GM10847 (cell line): ENCODE results near the gene TRNP1.

ENCODE experiments used
- POLR2A ChIP-seq: IDR thresholded peaks from 2 replicates; pipeline ENCODE4 v1.6.1; 2011; ENCODE audit not compliant: insufficient read length; ENCODE audit errors: extremely low read depth

Gene TRNP1

DNA sequence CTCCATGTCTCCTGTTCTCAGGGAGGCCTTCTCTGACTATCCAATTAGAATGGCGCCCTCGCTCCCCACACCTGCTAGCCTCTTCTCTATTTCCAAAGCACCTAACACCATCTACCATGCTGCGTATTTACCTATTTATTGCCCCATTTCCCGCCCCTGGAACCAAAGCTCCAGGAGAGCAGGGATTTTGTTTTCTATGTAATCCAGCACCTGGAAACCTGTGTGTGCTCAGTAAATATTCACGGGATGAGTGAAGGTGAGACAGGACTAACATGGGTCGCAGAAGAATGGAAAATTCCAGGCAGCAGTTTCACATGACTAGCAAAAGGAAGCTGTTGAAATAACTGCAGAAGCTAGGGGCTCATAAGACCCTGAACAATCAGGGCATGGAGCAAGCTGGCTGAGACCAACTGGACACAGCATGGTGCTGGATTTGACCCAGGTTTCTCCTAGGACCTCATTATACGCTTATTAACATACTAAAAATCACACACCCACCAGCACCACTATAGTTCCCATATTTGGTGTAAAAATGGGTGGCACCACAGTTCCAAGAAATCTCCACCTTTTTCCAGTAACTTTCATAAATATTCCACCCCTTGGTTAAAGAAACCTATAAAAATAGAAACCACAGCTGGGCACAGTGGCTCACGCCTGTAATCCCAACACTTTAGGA lies 34.2 kb downstream of the TRNP1 start:
- TF ChIP-seq POLR2A = no peak

DNA sequence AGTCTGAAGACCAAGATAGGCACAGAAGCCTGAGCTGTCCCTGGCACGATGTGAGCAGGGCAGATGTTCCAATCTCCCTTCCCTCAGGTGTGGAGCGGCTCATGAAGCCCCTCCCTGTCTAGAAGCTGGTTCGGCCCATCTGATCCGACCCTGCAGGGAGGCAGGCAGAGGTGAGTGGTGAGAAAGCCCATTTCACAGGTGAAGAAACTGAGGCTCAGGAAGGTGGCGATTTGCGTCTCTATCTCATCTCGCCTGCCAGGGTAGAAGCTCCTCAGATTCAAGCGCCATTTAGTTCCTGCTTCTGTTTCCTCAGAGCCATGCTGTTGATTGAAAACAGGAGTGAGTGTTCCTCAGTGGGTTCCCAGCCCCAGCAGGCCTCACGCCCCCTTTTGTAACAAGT lies 36.0 kb downstream of the TRNP1 start:
- TF ChIP-seq POLR2A = no peak

DNA sequence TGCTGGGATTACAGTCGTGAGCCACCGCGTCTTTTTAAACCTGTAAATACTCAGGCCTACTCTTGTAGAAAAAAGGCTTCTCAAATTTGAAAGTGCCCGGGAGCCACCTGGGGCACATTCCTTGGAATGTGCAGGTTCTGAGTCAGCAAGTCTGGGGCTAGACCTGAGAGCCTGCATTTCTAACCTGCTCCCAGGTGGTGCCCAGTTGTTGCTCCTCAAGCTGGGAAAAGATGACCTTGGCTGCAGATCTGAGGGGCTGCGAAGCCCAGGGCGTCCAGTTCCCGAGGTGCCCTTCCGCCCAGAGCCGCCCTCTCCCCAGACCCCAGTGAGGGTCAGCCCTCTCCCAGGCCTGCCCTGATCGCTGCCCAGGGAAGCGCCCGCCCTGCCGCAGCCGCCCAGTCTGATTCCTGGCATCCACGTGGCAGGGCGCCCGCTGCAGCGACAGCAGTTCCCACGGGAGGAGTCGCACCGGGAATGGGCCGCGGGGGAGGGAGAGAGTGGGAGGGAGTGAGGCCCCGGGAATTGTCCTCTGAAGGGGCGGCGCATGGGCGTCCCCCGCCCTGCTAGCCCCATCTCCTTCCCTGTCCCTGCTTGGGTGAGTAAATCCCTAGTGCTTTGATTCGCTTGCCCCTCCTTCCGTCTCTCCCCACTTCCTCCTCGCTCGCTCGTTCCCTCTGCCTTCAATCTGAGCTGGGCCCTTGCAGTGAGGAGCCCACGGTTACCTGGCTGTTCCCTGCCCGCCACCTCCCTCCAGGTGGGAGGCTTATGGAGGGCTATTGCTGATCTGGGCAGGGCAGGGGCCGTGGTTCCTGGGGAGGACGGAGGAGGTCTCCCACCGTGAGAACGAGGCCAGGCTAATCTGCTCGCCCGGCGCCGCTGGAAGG lies 38.0 kb downstream of the TRNP1 start:
- no peak for TF ChIP-seq POLR2A

DNA sequence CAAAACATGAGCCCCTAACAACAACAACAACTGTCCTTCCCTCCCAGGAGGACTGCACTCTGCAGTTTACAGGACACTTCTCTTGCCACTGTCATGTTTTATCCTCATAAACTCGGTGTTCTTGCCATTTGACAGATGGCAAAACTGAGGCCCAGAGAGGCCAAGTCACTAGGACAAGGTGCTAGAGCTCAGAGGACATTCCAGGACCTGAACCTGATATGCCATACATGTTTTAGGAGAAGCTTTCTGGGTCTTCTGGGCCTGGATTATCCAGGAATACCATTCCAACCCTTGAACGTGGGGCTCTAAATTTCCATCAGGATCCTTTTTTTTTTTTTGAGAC lies 38.6 kb downstream of the TRNP1 start:
- no peak for TF ChIP-seq POLR2A

DNA sequence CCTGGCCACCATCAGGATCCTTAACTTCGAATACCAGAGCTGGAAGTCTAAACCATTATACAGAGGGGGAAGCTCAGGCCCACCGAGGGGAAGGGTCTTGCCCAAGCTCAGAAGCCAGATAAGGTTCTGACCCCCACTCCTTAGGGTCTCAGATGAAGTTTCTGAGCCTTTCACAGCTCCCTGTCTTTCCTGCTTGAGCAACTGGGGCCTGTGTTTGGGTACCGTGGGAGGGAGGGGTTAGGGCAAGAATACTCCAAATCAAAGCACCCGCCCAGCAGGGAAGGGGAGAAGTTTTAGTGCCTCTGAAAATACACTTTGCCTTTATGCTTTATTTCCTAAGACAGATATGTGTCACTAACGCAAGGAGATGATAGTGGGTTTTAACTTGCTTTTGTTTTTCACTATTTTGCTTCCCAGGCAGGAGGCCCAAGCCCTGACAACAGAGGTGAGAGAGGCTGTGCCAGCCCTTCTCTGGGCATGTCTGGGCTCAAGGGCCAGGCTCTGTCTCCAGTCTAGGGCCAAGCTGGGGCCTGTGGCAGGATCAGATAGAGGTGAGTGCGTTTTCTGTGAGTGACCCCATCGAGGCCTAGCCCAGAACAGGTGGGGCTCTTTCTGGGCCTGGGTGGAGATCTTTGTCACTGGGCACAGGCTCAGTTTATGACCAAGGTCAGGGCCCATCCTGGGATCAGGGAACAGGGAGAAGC lies 39.7 kb downstream of the TRNP1 start:
- no peak for TF ChIP-seq POLR2A

DNA sequence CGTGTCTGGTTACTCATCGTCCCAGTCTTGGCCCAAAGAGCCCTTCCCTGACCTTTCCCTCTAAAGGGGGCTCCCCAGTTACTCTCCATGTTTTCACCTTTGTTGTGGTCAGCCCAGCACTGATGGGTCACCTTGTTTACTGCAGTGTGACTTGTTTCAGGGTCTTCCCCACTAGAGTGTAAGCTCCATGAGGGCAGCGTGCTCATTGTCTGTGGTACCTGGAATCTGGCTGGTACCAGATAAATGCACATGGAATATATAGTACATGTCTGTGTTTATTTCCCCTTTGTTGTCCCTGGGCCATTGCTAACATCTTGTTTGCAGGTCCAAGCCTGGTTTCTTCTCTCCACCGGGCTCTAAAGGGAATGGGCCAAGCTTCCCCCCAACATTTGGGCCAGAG lies 41.9 kb downstream of the TRNP1 start:
- TF ChIP-seq POLR2A = no peak

DNA sequence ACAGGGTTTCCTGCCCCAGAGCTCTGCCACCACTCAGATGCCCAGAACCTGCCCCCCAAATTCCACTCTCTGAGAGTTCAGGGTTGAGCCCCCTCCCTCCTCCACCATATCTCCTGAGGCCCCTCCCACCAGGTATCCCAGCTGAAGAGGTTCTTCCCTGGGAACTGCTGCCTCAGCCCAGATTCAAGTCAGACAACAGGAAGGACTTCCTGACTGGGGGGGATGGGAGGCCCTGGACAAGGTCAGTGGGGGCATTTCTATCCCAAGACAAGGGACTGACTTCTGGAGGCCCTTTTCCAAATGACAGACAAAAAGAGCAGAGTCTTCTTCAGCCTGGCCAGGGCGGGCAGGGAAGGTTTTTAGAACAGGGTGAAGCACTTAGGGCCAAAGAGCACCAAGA lies 43.2 kb downstream of the TRNP1 start:
- no peak for TF ChIP-seq POLR2A

DNA sequence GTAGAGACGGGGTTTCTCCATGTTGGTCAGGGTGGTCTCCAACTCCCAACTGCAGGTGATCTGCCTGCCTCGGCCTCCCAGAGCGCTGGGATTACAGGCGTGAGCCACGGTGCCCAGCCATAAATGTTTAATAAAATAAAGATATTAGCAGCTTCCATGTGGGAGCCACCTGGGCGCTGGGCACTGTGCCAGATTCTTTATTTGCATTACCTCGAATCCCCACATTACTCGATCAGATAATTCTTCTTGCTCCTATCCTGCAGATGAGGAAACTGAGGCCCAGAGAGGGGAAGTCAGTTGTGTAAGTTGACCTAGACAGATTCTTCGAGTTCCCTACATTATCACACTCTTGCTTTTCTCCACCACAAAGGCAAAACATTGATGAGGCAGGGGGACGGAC lies 44.0 kb downstream of the TRNP1 start:
- no peak for TF ChIP-seq POLR2A

DNA sequence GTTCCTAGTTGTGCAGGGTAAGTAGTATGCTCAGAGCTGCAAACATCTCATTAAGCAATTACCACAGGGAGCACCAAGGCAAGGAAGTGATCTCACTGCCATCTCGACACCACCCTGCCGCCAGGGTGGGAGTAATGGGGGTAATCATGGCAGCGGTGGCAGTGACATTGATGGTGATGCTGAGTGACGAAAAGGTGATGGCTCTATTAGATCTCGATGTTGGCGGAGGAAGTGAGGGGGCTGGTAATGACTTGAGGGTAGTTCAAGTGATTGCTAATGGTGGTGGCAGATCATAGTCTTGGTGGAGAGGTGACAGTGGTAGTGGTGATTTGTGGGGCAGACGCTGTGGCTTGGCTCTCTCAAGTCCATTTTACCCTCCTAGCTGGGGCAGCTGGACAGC lies 44.5 kb downstream of the TRNP1 start:
- no peak for TF ChIP-seq POLR2A

DNA sequence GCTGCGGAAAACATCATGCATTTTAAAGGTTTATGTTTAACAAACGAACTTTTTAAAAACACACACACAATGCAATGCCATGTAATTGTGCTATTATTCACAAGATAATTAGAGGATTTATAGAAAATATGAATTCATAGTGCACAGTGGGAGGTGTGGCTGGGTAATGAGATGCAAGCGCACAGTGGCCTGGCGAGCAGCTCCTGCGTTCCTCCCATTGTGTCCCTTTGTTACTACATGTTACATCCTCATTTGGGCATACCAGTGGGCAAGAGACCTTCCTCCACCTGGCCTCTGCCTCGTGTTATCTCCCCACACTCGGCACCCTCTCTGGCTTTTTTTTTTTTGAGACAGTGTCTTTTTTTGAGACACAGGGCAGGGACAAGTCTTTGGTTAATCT lies 49.2 kb downstream of the TRNP1 start:
- no peak for TF ChIP-seq POLR2A

DNA sequence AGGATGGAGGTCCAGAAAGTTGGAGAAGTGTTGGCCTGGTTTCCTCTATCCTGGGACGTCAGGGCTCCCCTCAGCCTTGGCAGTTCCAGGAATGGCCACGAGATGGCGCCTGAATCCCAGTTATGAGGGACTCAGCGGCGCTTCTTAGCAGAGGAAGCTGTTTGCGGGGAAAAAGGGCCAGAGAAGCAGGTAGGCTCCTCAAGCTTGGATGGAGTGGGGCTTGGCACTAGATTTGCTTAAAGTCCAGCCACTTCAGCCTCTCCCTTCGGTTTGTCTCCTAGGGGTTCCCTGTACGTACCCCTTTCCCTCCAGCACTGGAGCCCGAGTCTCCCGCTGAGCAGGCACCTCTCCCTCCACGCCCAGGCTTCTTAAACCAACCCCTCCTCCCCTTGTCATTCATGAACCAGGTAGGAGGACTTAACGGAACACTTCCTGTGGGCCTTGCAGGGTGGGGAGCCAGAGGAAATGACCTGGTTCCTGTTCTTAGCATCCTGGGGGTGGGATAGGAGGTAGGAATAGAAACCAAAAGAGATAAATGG lies 51.2 kb downstream of the TRNP1 start:
- no peak for TF ChIP-seq POLR2A

DNA sequence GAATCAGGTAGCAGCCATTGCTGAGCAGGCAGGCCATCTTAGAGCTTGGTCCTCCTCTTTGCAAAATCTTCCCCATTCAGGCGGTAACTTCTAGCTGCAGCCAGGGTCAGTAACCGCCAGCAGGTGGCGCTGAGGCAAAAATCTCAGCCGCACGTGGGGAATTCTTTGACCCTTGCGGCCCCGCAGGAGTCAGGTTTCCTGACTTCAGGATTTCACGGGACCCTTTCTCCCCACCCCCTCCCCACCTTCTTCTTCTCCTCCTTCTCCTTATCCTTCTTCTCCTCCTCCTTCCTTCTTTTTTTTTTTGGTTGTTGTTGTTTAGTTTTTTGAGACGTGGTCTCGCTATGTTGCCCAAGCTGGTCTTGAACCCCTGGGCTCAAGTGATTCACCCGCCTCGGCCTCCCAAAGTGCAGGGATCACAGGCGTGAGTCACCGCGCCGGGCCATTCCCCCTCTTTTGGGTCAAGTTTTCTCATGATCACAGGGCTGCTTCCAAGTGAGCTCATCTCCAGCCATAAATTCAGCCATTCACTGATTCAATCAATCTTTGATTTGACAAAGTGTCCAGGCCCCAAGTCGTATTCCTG lies 52.6 kb downstream of the TRNP1 start:
- TF ChIP-seq POLR2A = no peak

DNA sequence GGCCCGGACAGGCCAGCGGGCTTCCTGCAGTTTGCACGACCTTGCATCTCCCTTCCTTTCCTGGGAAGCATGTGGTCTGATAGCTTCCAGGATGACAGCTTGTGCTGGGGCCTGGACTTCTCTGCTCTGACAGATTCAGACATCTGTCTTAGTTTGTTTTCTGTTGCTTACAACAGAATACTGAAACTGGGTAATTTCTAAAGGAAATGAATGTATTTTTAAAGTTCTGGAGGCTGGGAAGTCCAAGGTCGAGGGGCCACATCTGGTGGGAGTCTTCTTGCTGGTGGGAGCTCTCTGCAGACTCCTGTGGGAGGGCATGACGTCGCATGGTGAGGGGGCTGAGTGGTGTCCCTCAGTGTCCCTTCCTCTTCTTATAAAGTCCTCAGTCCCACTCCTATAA lies 54.4 kb downstream of the TRNP1 start:
- TF ChIP-seq POLR2A = no peak

DNA sequence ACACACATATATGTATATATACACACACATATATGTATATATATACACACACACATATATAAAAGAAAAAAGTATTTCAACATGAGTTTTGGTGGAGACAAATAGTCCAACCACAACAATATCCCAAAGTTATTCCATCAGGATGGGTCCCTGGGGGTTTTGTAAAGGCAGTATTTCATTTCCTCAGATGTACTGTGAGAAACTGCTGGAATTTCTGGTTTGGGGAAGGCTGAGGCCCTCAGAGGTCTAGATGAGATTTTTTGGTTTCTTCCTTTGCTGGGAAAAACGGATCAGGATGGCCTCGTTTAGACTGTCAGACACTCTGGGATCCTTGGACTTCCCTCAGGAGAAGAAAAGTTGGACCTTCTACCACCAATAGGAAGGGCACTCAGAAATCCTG lies 55.6 kb downstream of the TRNP1 start:
- no peak for TF ChIP-seq POLR2A

DNA sequence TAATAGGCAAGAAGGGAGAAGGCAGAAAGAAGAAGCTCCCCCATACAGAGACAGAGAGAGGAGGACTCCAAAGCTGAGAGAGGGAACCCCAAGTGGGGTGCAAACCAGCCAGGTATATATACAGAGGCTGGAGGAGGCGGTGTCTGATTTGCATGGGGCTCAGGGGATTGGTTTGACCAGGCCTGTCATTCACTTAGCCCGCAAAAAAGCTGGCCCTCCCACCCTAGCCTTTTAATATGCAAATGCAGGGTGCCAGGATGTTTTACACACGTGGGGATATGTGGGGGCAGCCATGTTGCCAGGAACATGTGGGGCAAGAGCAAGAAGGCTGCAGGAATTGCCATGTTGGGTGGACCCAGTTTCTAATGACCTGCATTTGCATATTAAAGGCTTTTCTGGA lies 56.1 kb downstream of the TRNP1 start:
- no peak for TF ChIP-seq POLR2A
